ENCODE data around the gene KLHL10.

The KLHL10 gene

GRCh38 chr17:41837761-41838538, at the start of gene KLHL10:
Gene KLHL10, plus strand, starts transcription at chr17:41837825. Its CDS starts 108 bp downstream, at chr17:41837933.
- DNase-seq, result no peak

GRCh38 chr17:41792845-41793783, 44.5 kb upstream of the KLHL10 start:
- no peak for DNase-seq

GRCh38 chr17:41793784-41794539, 43.7 kb upstream of the KLHL10 start:
- DNase-seq, result no peak

- no peak for DNase-seq
These were observed 43.1 kb upstream of the KLHL10 start for GRCh38 chr17:41794540-41794975.

GRCh38 chr17:41796121-41796895, 41.3 kb upstream of the KLHL10 start:
- no peak for DNase-seq

GRCh38 chr17:41797377-41797776, 40.2 kb upstream of the KLHL10 start:
- DNase-seq, result no peak

- DNase-seq, result no peak
These were observed 38.3 kb upstream of the KLHL10 start for GRCh38 chr17:41799366-41799765.

GRCh38 chr17:41800601-41801373, 36.8 kb upstream of the KLHL10 start:
- no peak for DNase-seq

GRCh38 chr17:41801374-41802271, 36.0 kb upstream of the KLHL10 start:
- DNase-seq, result peak; percentile 3

- DNase-seq, result no peak
These were observed 34.3 kb upstream of the KLHL10 start for GRCh38 chr17:41803049-41804020.

GRCh38 chr17:41806685-41807445, 30.8 kb upstream of the KLHL10 start:
- DNase-seq, result no peak

GRCh38 chr17:41810659-41811548, 26.7 kb upstream of the KLHL10 start:
- DNase-seq, result no peak

- DNase-seq, result no peak
These were observed 25.9 kb upstream of the KLHL10 start, which contains the start of gene P3H4 for GRCh38 chr17:41811549-41812380. Gene P3H4, minus strand, starts transcription at chr17:41811949. Its CDS starts 34 bp downstream, at chr17:41811915.

GRCh38 chr17:41812381-41813151, 25.1 kb upstream of the KLHL10 start, which contains the start of gene FKBP10:
Gene FKBP10, plus strand, starts transcription at chr17:41813004. Its CDS starts 31 bp downstream, at chr17:41813035.
- no peak for DNase-seq

- DNase-seq, result no peak
These were observed 24.4 kb upstream of the KLHL10 start for GRCh38 chr17:41813152-41813680.
